Neural progenitor cell (in vitro differentiated cells): Measurements from ENCODE around the gene HADHB. TPM values are rescaled to one million over a fixed set of nuclear protein-coding genes. Genes with fewer than 3 reads are reported as not detected.

Experiments
- DNase-seq: peaks from one replicate; pipeline ENCODE4 v3.0.0-alpha.2; 2016; ENCODE audit warnings: low spot score
- H2AFZ ChIP-seq: fragments of 200-600 bp; sonication (generic); replicated peaks from 2 replicates; pipeline ENCODE4 v1.6.1; 2016; ENCODE audit warnings: antibody characterized with exemption
- H3F3A ChIP-seq: fragments of 200-600 bp; sonication (generic); 2 replicates; pipeline ENCODE4 v1.6.1; 2016; ENCODE audit warnings: antibody characterized with exemption, low read depth
- H3K27ac ChIP-seq: fragments of 200-600 bp; sonication (generic); 2 replicates; pipeline ENCODE4 v1.5.1; 2016; ENCODE audit warnings: mild to moderate bottlenecking
- H3K27me3 ChIP-seq: fragments of 200-600 bp; sonication (generic); 2 replicates; pipeline ENCODE4 v1.6.1; 2016; ENCODE audit warnings: mild to moderate bottlenecking, moderate library complexity
- H3K36me3 ChIP-seq: fragments of 200-600 bp; sonication (generic); 2 replicates; pipeline ENCODE4 v1.5.1; 2016
- H3K4me1 ChIP-seq: fragments of 200-600 bp; sonication (generic); 2 replicates; pipeline ENCODE4 v1.6.1; 2016; ENCODE audit warnings: mixed run types
- H3K4me2 ChIP-seq: fragments of 200-600 bp; sonication (generic); 2 replicates; pipeline ENCODE4 v1.6.1; 2016
- H3K4me3 ChIP-seq: fragments of 200-600 bp; sonication (generic); 2 replicates; pipeline ENCODE4 v1.5.1; 2016
- H3K79me2 ChIP-seq: fragments of 200-600 bp; sonication (generic); 2 replicates; pipeline ENCODE4 v1.6.1; 2016; ENCODE audit warnings: low read depth
- H3K9ac ChIP-seq: fragments of 200-600 bp; sonication (generic); 2 replicates; pipeline ENCODE4 v1.6.1; 2016
- H3K9me3 ChIP-seq: fragments of 200-600 bp; sonication (generic); 2 replicates; pipeline ENCODE4 v1.5.1; 2016; ENCODE audit warnings: low read depth
- H4K20me1 ChIP-seq: fragments of 200-600 bp; sonication (generic); 2 replicates; pipeline ENCODE4 v1.6.1; 2016; ENCODE audit warnings: low read depth
- H3K27ac Mint-ChIP-seq: 3 replicates; pipeline ENCODE4 v1.8.0; 2021; ENCODE audit warnings: mixed read lengths
- H3K27me3 Mint-ChIP-seq: 2 replicates; pipeline ENCODE4 v1.8.0; 2022; ENCODE audit warnings: low read depth, mild to moderate bottlenecking, inconsistent platforms, moderate library complexity, mixed read lengths; ENCODE audit not compliant: insufficient read depth
- H3K36me3 Mint-ChIP-seq: 3 replicates; pipeline ENCODE4 v1.8.0; 2021; ENCODE audit warnings: mixed read lengths
- H3K4me1 Mint-ChIP-seq: 3 replicates; pipeline ENCODE4 v1.8.0; 2021; ENCODE audit warnings: mixed read lengths
- H3K4me3 Mint-ChIP-seq: 3 replicates; pipeline ENCODE4 v1.8.0; 2021; ENCODE audit warnings: mild to moderate bottlenecking, moderate library complexity, mixed read lengths
- H3K9me3 Mint-ChIP-seq: 3 replicates; pipeline ENCODE4 v1.8.0; 2020; ENCODE audit warnings: mixed read lengths
- CTCF ChIP-seq: fragments of 200-600 bp; sonication (generic); IDR thresholded peaks from 2 replicates; pipeline ENCODE4 v1.5.1; 2017; ENCODE audit warnings: antibody characterized with exemption, mild to moderate bottlenecking
- EZH2 ChIP-seq: fragments of 200-600 bp; sonication (generic); IDR thresholded peaks from 2 replicates; pipeline ENCODE4 v1.6.1; 2017; ENCODE audit warnings: antibody characterized with exemption, mild to moderate bottlenecking, moderate library complexity
- EZH2phosphoT487 ChIP-seq: fragments of 200-600 bp; sonication (generic); IDR thresholded peaks from 2 replicates; pipeline ENCODE4 v1.6.1; 2017; ENCODE audit warnings: antibody characterized with exemption
- total RNA-seq: library from RNA; depleted of rRNA; stranded (reverse); fragments of >200 nt; gene quantifications from 2 replicates; pipeline ENCODE4 v1.2.3, GENCODE V29; 2015; ENCODE audit warnings: low replicate concordance

Gene HADHB
- total RNA-seq, 1 donor from 2014 or later: 40.6 TPM

- no peaks in the 10 kb centered on the region for H3K4me1 Mint-ChIP-seq
These were observed 13.9 kb upstream of the HADHB start for GRCh38 chr2:26230806-26231205.

DNA sequence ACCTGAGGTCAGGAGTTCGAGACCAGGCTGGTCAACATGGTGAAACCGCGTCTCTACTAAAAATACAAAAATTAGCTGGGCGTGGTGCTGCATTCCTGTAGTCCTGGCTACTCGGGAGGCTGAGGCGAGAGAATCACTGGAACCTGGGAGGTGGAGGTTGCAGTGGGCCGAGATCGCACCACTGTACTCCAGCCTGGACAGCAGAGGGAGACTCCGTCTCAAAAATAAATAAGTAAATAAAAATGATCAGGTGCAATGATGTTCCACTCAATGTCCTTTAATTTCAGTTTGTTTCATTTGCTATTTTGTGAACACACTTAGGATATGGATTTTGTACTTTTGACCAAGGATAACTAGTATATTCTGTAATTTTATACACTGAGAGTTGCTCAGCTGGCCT, 9.7 kb upstream of the HADHB start:
- no peak overlapping the region for H3K27ac ChIP-seq
- no peak for TF ChIP-seq EZH2
- peak; percentile 47 for TF ChIP-seq CTCF
- no peak for TF ChIP-seq EZH2phosphoT487
- H3K9me3 ChIP-seq: no peaks in the 10 kb centered on the region
- peaks cover 7% of the 10 kb centered on the region for H3K79me2 ChIP-seq
- Mint-ChIP-seq H3K27me3 (no peaks in the 10 kb centered on the region), H3K36me3 (peaks cover 18% of the 10 kb centered on the region), H3K4me1 (peaks cover under 1% of the 10 kb centered on the region), H3K9me3 (no peaks in the 10 kb centered on the region), H3K27ac (no peak overlapping the region), H3K4me3 (no peak overlapping the region)
- no peak overlapping the region for H3K9ac ChIP-seq
- no peaks in the 10 kb centered on the region for H4K20me1 ChIP-seq
- no peaks in the 10 kb centered on the region for H3K4me1 ChIP-seq
- no peaks in the 10 kb centered on the region for H3K27me3 ChIP-seq
- no peak overlapping the region for H3K4me3 ChIP-seq
- no peaks in the 10 kb centered on the region for H3K36me3 ChIP-seq
- no peak overlapping the region for H3K4me2 ChIP-seq
- H2AFZ ChIP-seq: no peak overlapping the region
- no peak for DNase-seq
- no peaks in the 10 kb centered on the region for H3F3A ChIP-seq

More at GRCh38 chr2:26230806-26231205, 13.9 kb upstream of the HADHB start:
- no peak overlapping the region for H3K4me2 ChIP-seq
- no peaks in the 10 kb centered on the region for H3K27me3 Mint-ChIP-seq
- H3K27ac ChIP-seq: no peak overlapping the region
- no peak overlapping the region for H3K27ac Mint-ChIP-seq
- no peaks in the 10 kb centered on the region for H3K4me1 ChIP-seq
- H3K4me3 ChIP-seq: no peak overlapping the region
- H3K9me3 Mint-ChIP-seq: peaks cover 2% of the 10 kb centered on the region
- TF ChIP-seq EZH2: no peak
- H3K9ac ChIP-seq: no peak overlapping the region
- no peaks in the 10 kb centered on the region for H4K20me1 ChIP-seq
- peaks cover 4% of the 10 kb centered on the region for H3F3A ChIP-seq
- no peaks in the 10 kb centered on the region for H3K27me3 ChIP-seq
- no peaks in the 10 kb centered on the region for H3K79me2 ChIP-seq
- no peak overlapping the region for H2AFZ ChIP-seq
- no peak overlapping the region for H3K4me3 Mint-ChIP-seq
- DNase-seq: no peak
- H3K36me3 ChIP-seq: peaks cover 16% of the 10 kb centered on the region
- H3K9me3 ChIP-seq: no peaks in the 10 kb centered on the region
- H3K36me3 Mint-ChIP-seq: peaks cover 43% of the 10 kb centered on the region

- H3K27ac ChIP-seq: no peak overlapping the region
- H3K27ac Mint-ChIP-seq: no peak overlapping the region
- no peak overlapping the region for H3K4me3 ChIP-seq
These were observed 6.9 kb upstream of the HADHB start for GRCh38 chr2:26237868-26238267.

More at GRCh38 chr2:26237868-26238267, 6.9 kb upstream of the HADHB start:
- no peak for TF ChIP-seq EZH2phosphoT487
- no peak for TF ChIP-seq CTCF
- TF ChIP-seq EZH2: no peak
- Mint-ChIP-seq H3K4me1 (peaks cover 18% of the 10 kb centered on the region), H3K9me3 (no peaks in the 10 kb centered on the region), H3K4me3 (no peak overlapping the region), H3K36me3 (peaks cover 13% of the 10 kb centered on the region), H3K27me3 (no peaks in the 10 kb centered on the region)
- Histone ChIP-seq H3K9me3 (no peaks in the 10 kb centered on the region), H3K36me3 (no peaks in the 10 kb centered on the region), H3K9ac (no peak overlapping the region), H2AFZ (no peak overlapping the region), H3K27me3 (no peaks in the 10 kb centered on the region), H3K79me2 (peaks cover 34% of the 10 kb centered on the region), H3K4me1 (no peaks in the 10 kb centered on the region), H3F3A (no peaks in the 10 kb centered on the region), H4K20me1 (no peaks in the 10 kb centered on the region), H3K4me2 (no peak overlapping the region)
- no peak for DNase-seq
